CD4-positive, alpha-beta T cell (primary cell): ENCODE data around the gene RAB44. TPM values are rescaled to one million over a fixed set of nuclear protein-coding genes. Genes with fewer than 3 reads are reported as not detected.

Source experiments
- ATAC-seq: fragments of 200-7000 bp; cut with Tn5 transposase; one replicate; pipeline ENCODE4 v1.10.0; 2022; ENCODE audit warnings: mild to moderate bottlenecking; ENCODE audit not compliant: poor library complexity
- CTCF ChIA-PET: fragments of 350-600 bp; sonication (Branson Sonifier 250); formaldehyde crosslinking; loops from one replicate; lab custom pipeline; 2021; ENCODE audit warnings: antibody characterized with exemption, inconsistent platforms; lab: Charles Lee
- POLR2A ChIA-PET: fragments of 350-600 bp; sonication (Branson Sonifier 250); formaldehyde crosslinking; loops from one replicate; lab custom pipeline; 2021; ENCODE audit warnings: antibody characterized with exemption, inconsistent platforms; lab: Charles Lee
- DNase-seq, 14 experiments: peaks; one replicate each; pipeline ENCODE4 v3.0.0-alpha.2; 2013 to 2020; ENCODE audit warnings: mixed read lengths in 2 of 14
- H3K27ac ChIP-seq, 2 donors: one replicate each; pipeline versions ENCODE4 v1.5.1 to v1.7.0; 2013; ENCODE audit warnings: low read length in 2 of 2, low read depth in 1 of 2, mild to moderate bottlenecking in 1 of 2
- H3K27me3 ChIP-seq, 2 experiments: 1 replicate in 1 of 2; 2 replicates in 1 of 2; pipeline versions ENCODE4 v1.6.1 to v1.7.0; 2013; ENCODE audit warnings: low read length in 2 of 2, control low read depth in 1 of 2, mild to moderate bottlenecking in 1 of 2, moderate library complexity in 1 of 2; ENCODE audit not compliant: insufficient read depth in 2 of 2, control insufficient read depth in 1 of 2
- H3K36me3 ChIP-seq: one replicate; pipeline ENCODE4 v1.6.1; 2013; ENCODE audit warnings: low read length, control low read depth; ENCODE audit not compliant: insufficient read depth
- H3K4me1 ChIP-seq: one replicate; pipeline ENCODE4 v1.6.1; 2013; ENCODE audit warnings: low read length, control low read depth; ENCODE audit not compliant: insufficient read depth
- H3K4me3 ChIP-seq: one replicate; pipeline ENCODE4 v1.5.1; 2013; ENCODE audit warnings: mild to moderate bottlenecking, low read length, moderate library complexity
- H3K9me3 ChIP-seq, 2 experiments: 1 replicate in 1 of 2; 2 replicates in 1 of 2; pipeline versions ENCODE4 v1.6.1 to v1.7.0; 2013; ENCODE audit warnings: low read length in 2 of 2, mild to moderate bottlenecking in 2 of 2, control low read depth in 1 of 2, moderate library complexity in 1 of 2; ENCODE audit not compliant: control insufficient read depth in 1 of 2, insufficient read depth in 1 of 2
- H3K27ac Mint-ChIP-seq: one replicate; pipeline ENCODE4 v1.8.0; 2020; ENCODE audit warnings: mixed read lengths
- H3K27me3 Mint-ChIP-seq: one replicate; pipeline ENCODE4 v1.8.0; 2021; ENCODE audit warnings: mixed read lengths
- H3K36me3 Mint-ChIP-seq: one replicate; pipeline ENCODE4 v1.8.0; 2021; ENCODE audit warnings: low read depth, mixed read lengths
- H3K4me1 Mint-ChIP-seq: one replicate; pipeline ENCODE4 v1.8.0; 2021; ENCODE audit warnings: low read depth, mixed read lengths
- H3K4me3 Mint-ChIP-seq: one replicate; pipeline ENCODE4 v1.8.0; 2020; ENCODE audit warnings: mild to moderate bottlenecking, mixed read lengths
- H3K9me3 Mint-ChIP-seq: one replicate; pipeline ENCODE4 v1.8.0; 2020; ENCODE audit warnings: mixed read lengths
- intact Hi-C, 2 experiments: fragments of 100-400 bp; cut with DNase I in 1 of 2; cut with micrococcal nuclease in 1 of 2; formaldehyde crosslinking; loops; one replicate each; pipeline versions ENCODE4 v1.15.1 to v1.9.0; 2023 to 2025; cut with DNase I, micrococcal nuclease
- total RNA-seq, 174 experiments: library from RNA in 2 of 174; stranded (reverse) in 2 of 174; gene quantifications; one replicate each; pipeline ENCODE4 v1.2.3 and lab custom pipeline; 2021 to 2026
- TF ChIP-seq, protein P1 (sequence below): fragments of 200-600 bp; IDR thresholded peaks from one replicate; pipeline ENCODE4 v1.8.0; 2022; ENCODE audit warnings: antibody characterized with exemption, mild to moderate bottlenecking

The RAB44 gene
- total RNA-seq, 2 experiments from 2014 or later, result 0.22 TPM

DNA sequence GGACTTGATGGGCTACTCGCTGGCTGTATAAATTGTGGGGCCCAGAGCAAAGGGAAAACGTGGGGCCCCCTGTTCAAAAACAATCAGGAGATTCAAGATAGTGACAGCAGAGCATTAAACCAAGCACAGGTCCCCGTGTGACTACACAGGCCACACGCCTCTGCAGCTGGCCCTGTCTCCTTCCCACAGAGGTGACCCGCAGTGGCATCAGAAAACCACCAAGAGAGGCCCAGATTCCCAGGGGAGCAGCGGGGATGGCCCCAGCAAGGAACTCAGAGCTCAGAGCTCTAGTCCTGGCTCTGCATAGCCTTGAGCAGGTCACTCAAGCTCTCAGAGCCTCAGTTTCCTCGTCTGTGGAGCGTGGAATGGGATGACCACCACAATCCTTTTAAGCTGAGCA, 84.0 kb downstream of the RAB44 start:
- H3K27me3 ChIP-seq, result peaks cover 0 to 4% of the 10 kb centered on the region in 2 experiments
- ChIA-PET POLR2A (no interaction called here), CTCF (interaction anchor here (1.2 to 2.1 kb wide), 4 partner anchors 13 to 166 kb away, joined by 5 to 15 read pairs (median 7); no protein-coding TSS in a partner anchor)
- TF ChIP-seq, protein P1, sequence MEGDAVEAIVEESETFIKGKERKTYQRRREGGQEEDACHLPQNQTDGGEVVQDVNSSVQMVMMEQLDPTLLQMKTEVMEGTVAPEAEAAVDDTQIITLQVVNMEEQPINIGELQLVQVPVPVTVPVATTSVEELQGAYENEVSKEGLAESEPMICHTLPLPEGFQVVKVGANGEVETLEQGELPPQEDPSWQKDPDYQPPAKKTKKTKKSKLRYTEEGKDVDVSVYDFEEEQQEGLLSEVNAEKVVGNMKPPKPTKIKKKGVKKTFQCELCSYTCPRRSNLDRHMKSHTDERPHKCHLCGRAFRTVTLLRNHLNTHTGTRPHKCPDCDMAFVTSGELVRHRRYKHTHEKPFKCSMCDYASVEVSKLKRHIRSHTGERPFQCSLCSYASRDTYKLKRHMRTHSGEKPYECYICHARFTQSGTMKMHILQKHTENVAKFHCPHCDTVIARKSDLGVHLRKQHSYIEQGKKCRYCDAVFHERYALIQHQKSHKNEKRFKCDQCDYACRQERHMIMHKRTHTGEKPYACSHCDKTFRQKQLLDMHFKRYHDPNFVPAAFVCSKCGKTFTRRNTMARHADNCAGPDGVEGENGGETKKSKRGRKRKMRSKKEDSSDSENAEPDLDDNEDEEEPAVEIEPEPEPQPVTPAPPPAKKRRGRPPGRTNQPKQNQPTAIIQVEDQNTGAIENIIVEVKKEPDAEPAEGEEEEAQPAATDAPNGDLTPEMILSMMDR, result no peak
- H3K4me1 ChIP-seq, result peaks cover 10% of the 10 kb centered on the region
- Mint-ChIP-seq H3K36me3 (no peaks in the 10 kb centered on the region), H3K27ac (no peak overlapping the region), H3K4me3 (no peak overlapping the region), H3K4me1 (peaks cover 5% of the 10 kb centered on the region), H3K9me3 (no peaks in the 10 kb centered on the region), H3K27me3 (no peaks in the 10 kb centered on the region)
- H3K36me3 ChIP-seq, result no peaks in the 10 kb centered on the region
- no peak for ATAC-seq
- intact Hi-C loops, result loop anchor here (1.0 to 2.0 kb wide), 2 partner anchors 15 kb away; no protein-coding TSS in a partner anchor
- no peaks in the 10 kb centered on the region for H3K9me3 ChIP-seq
- no peak overlapping the region for H3K27ac ChIP-seq
- no peak for DNase-seq
- H3K4me3 ChIP-seq, result no peak overlapping the region

Other genes with a start within 250 kb of the RAB44 start
- 10 to 100 TPM; 47.0 to 48.4 TPM for gene STK38, start 150.3 kb upstream of the RAB44 start, total RNA-seq
- 100 to 1,000 TPM; 550 to 556 TPM for gene SRSF3, start 103.5 kb upstream of the RAB44 start, total RNA-seq
- gene CDKN1A, start 19.1 kb upstream of the RAB44 start, total RNA-seq, result 10 to 100 TPM; 98.3 to 98.6 TPM
- under 1 TPM; 0.19 to 0.28 TPM for gene CPNE5, start 141.6 kb downstream of the RAB44 start, total RNA-seq
- gene PPIL1, start 177.0 kb downstream of the RAB44 start, total RNA-seq, result 1 to 10 TPM; 1.8 to 2.2 TPM
- 10 to 100 TPM; 23.7 to 24.0 TPM for gene C6orf89, start 188.1 kb downstream of the RAB44 start, total RNA-seq